Right lobe of liver (tissue), 6 donors: ENCODE measurements around the gene C4orf50. TPM values are rescaled to one million over a fixed set of nuclear protein-coding genes. Genes with fewer than 3 reads are reported as not detected.
A peak's percentile ranks its signal among the peaks of the same experiment; 100 is the strongest.

Source experiments
- ATAC-seq, 4 donors: fragments of 200-7000 bp; cut with Tn5 transposase; one replicate each; pipeline ENCODE4 v1.9.1; 2020; ENCODE audit warnings: mild to moderate bottlenecking in 4 of 4, moderate library complexity in 4 of 4
- DNase-seq, 3 donors: peaks; one replicate each; pipeline ENCODE4 v3.0.0-alpha.2; 2020
- H3K27ac ChIP-seq, 3 donors: fragments of 200-600 bp; one replicate each; pipeline ENCODE4 v1.8.0; 2022
- H3K27me3 ChIP-seq, 2 donors: fragments of 200-600 bp; one replicate each; pipeline ENCODE4 v1.8.0; 2022
- H3K36me3 ChIP-seq, 4 donors: fragments of 200-600 bp; sonication (generic) in 1 of 4; one replicate each; pipeline versions ENCODE4 v1.5.1 to v1.8.0; 2017 to 2022; ENCODE audit warnings: control low read depth in 1 of 4
- H3K4me1 ChIP-seq, 4 donors: fragments of 200-600 bp; sonication (generic) in 1 of 4; one replicate each; pipeline versions ENCODE4 v1.5.1 to v1.8.0; 2017 to 2022; ENCODE audit warnings: control low read depth in 1 of 4
- H3K4me3 ChIP-seq, 3 donors: fragments of 200-600 bp; one replicate each; pipeline ENCODE4 v1.8.0; 2022
- H3K9me3 ChIP-seq, 4 donors: fragments of 200-600 bp; sonication (generic) in 1 of 4; one replicate each; pipeline versions ENCODE4 v1.5.1 to v1.8.0; 2017 to 2022; ENCODE audit warnings: control low read depth in 1 of 4
- CTCF ChIP-seq, 4 donors: fragments of 200-600 bp in 3 of 4; fragments of 450-650 bp in 1 of 4; IDR thresholded peaks; one replicate each; pipeline versions ENCODE4 v1.5.1 to v1.8.0; 2016 to 2022; ENCODE audit warnings: antibody characterized with exemption in 4 of 4, mild to moderate bottlenecking in 2 of 4
- POLR2A ChIP-seq: fragments of 450-650 bp; IDR thresholded peaks from one replicate; pipeline ENCODE4 v1.6.1; 2017; ENCODE audit warnings: antibody characterized with exemption, mild to moderate bottlenecking
- WGBS: methylation state at CpG from one replicate; pipeline ENCODE4 v1.1.6; 2018; ENCODE audit warnings: low coverage, low lambda C conversion rate; ENCODE audit not compliant: insufficient coverage; ENCODE audit errors: missing lambda C conversion rate; 5-methylcytosine and 5-hydroxymethylcytosine counted together
- intact Hi-C, 2 donors: fragments of 100-400 bp; cut with DNase I; formaldehyde crosslinking; loops; one replicate each; pipeline versions ENCODE4 v1.11.2 to v1.14.1; 2022
- total RNA-seq, 6 experiments: library from RNA; depleted of rRNA in 2 of 6; stranded (reverse); fragments of >200 nt in 2 of 6; fragmentation: NEBNext Ultra II Directional in 3 of 6; extraction: Animal tissue kit (Norgen Biotek cat#: 25700) in 3 of 6; gene quantifications; one replicate each; pipeline versions ENCODE4 v1.1.0 to v1.2.4, GENCODE V29; 2016 to 2023
- donor health status: DM: no; HTN: yes; CAD: no.
- donor health status: DM: no; HTN: no; CAD: no.
- donor health status: DM: no; HTN: no; CAD: no.
- donor health status: DM: no; HTN: yes; CAD: no.
- donor health status: DM: no; HTN: yes; CAD: no.

The C4orf50 gene
- total RNA-seq, 6 experiments from 2014 or later = under 0.01 to 0.06 TPM; not detected in 4

GRCh38 chr4:5999356-5999755, 18.9 kb downstream of the C4orf50 start:
- Histone ChIP-seq H3K4me1 (no peaks in the 10 kb centered on the region), H3K4me3 (no peak overlapping the region), H3K27me3 (no peaks in the 10 kb centered on the region), H3K9me3 (no peaks in the 10 kb centered on the region), H3K27ac (no peak overlapping the region), H3K36me3 (no peaks in the 10 kb centered on the region)
- DNase-seq = no peak
- intact Hi-C loops = loop anchor here in 1 of 2 donors (5.0 kb wide), 1 partner anchor 88 kb away; no protein-coding TSS in a partner anchor
- 60% methylated on average over 5 of the region's 6 CpGs for WGBS
- TF ChIP-seq POLR2A = no peak
- TF ChIP-seq CTCF (IDR thresholded peaks at IDR 0.05) = no peak
- no peak for ATAC-seq

- peak; percentile 85 to 96 (median 90) for ATAC-seq
- H3K4me3 ChIP-seq = no peak overlapping the region
- DNase-seq = peak in 2 of 3 donors; percentile 49 to 58
- no peak overlapping the region for H3K27ac ChIP-seq
- no peaks in the 10 kb centered on the region for H3K9me3 ChIP-seq
- no peaks in the 10 kb centered on the region for H3K4me1 ChIP-seq
- WGBS = 0% methylated on average over 6 of the region's 9 CpGs
- intact Hi-C loops = loop anchor here in 1 of 2 donors (5.0 kb wide), 1 partner anchor 89 kb away; no protein-coding TSS in a partner anchor
- no peaks in the 10 kb centered on the region for H3K27me3 ChIP-seq
- TF ChIP-seq POLR2A (no peak), CTCF (IDR thresholded peaks at IDR 0.05) (peak; percentile 82 to 96 (median 94))
- no peaks in the 10 kb centered on the region for H3K36me3 ChIP-seq
Measured at GRCh38 chr4:5998333-5998936, 19.8 kb downstream of the C4orf50 start.

DNA sequence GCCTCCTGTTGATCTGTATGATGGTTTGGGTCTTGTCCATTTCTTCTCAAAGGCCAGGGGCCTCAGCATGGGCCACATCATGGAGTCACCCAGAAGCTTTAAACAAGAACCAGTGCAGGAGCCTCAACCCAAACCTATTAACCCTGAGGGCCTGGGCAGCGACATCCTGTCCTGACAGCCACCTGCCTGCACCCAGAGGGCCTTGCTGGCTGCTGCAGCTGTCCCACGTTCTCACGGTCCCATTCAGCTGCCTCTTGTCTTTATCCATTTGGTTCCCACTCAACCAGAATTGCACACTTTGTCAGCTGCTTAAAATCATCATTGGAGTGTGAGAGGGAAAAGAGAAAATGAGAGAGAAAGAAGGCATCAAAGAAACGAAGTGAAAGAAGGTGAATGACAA, 21.6 kb downstream of the C4orf50 start:
- intact Hi-C loops = loop anchor here in 1 of 2 donors (5.0 kb wide), 1 partner anchor 91 kb away; no protein-coding TSS in a partner anchor
- H3K9me3 ChIP-seq = no peaks in the 10 kb centered on the region
- TF ChIP-seq POLR2A = no peak
- TF ChIP-seq CTCF (IDR thresholded peaks at IDR 0.05) = no peak
- no peak overlapping the region for H3K27ac ChIP-seq
- no peaks in the 10 kb centered on the region for H3K27me3 ChIP-seq
- ATAC-seq = no peak
- H3K4me3 ChIP-seq = no peak overlapping the region
- no peaks in the 10 kb centered on the region for H3K4me1 ChIP-seq
- H3K36me3 ChIP-seq = no peaks in the 10 kb centered on the region
- no peak for DNase-seq
- 39% methylated on average over 4 of the region's 4 CpGs for WGBS

GRCh38 chr4:5995901-5996623, 22.2 kb downstream of the C4orf50 start:
- 36% methylated on average over 12 of the region's 19 CpGs for WGBS
- ATAC-seq = no peak
- Histone ChIP-seq H3K4me3 (no peak overlapping the region), H3K27ac (no peak overlapping the region), H3K36me3 (no peaks in the 10 kb centered on the region), H3K9me3 (no peaks in the 10 kb centered on the region), H3K27me3 (no peaks in the 10 kb centered on the region), H3K4me1 (no peaks in the 10 kb centered on the region)
- TF ChIP-seq CTCF (IDR thresholded peaks at IDR 0.05) (no peak), POLR2A (no peak)
- DNase-seq = no peak
- intact Hi-C loops = loop anchor here in 1 of 2 donors (5.0 kb wide), 1 partner anchor 91 kb away; no protein-coding TSS in a partner anchor
